Measurements from ENCODE around the gene APBB2.
"Not testable (repeated sequence)": the region's sequence is repeated elsewhere in the genome, so short reads cannot be mapped to it uniquely, and the experiment has no call there.

Gene APBB2

GRCh38 chr4:40838742-40839141, 375.6 kb downstream of the APBB2 start:
- peaks cover 22% of the 10 kb centered on the region for H3K4me1 Mint-ChIP-seq
- no peaks in the 10 kb centered on the region for H3K27me3 Mint-ChIP-seq
- H3K27ac Mint-ChIP-seq, result no peak overlapping the region

DNA sequence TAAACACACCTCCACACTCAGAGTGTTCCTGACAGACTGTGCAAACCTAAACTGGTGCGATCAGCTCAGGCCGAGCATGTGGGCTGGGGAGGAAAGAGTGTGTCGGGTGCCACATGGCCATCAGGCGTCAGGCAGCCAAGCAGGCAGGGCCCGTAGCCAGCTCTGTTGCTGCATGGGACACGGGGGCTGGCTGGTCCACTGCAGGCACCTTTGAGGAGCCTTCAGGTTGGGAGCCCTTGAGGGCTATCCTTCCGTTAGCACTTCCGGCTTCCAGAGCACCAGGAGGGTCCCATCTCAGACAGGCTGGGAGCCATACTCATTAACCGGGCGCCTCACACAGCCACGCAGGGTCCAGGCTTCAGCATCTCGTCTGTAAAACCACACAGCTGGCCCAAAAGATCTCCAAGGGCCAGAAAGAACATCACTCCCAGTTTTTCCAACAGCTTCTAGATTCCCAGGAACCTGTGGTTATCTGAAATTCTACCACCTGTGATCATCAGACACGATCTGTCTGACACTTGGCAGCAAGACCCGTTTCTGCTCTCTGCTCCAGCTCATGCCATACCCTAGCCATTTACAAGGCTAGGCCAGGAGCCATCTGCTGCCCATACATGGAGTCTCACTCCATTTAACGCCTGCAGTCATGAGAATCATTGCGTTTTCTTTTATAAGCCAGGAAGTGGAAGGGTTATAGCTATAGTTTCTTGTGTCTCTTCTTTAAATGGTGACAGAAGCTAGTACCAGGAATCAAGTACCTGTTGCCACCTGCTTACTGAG, 377.1 kb downstream of the APBB2 start:
- DNase-seq (no peak), ATAC-seq (no peak)
- Mint-ChIP-seq H3K9me3 (no peaks in the 10 kb centered on the region), H3K27me3 (no peaks in the 10 kb centered on the region), H3K36me3 (ENCODE audit: low read depth) (no peaks in the 10 kb centered on the region), H3K4me1 (peaks cover 19% of the 10 kb centered on the region), H3K4me3 (no peak overlapping the region), H3K27ac (no peak overlapping the region)

More at GRCh38 chr4:40838742-40839141, 375.6 kb downstream of the APBB2 start:
- H3K36me3 Mint-ChIP-seq (ENCODE audit: low read depth), result no peaks in the 10 kb centered on the region
- no peak overlapping the region for H3K4me3 Mint-ChIP-seq
- no peaks in the 10 kb centered on the region for H3K9me3 Mint-ChIP-seq
- DNase-seq (no peak), ATAC-seq (no peak)

DNA sequence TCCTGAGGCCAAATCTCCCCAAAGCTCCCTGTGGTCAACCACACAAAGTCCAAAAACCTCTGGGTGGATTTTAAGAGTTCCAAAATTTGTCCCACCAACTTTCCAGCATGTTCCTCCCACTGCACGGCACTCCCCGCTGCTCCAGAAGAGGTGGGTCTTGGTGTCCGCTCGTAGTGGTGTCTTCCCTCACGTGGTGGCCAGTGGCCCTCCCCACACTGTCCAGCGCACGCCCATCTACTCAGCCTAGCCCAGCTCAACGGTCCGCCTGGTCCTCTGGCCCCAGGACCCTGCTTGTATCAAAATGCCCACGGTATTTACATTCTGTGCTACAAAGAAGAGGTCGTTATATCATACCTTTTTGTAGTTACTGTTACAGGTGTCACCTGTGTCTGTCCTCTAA, 381.1 kb downstream of the APBB2 start:
- peaks cover 6% of the 10 kb centered on the region for H3K4me1 Mint-ChIP-seq
- H3K36me3 Mint-ChIP-seq (ENCODE audit: low read depth), result peaks cover under 1% of the 10 kb centered on the region
- DNase-seq (no peak), ATAC-seq (no peak)
- H3K27me3 Mint-ChIP-seq, result no peaks in the 10 kb centered on the region
- no peak overlapping the region for H3K4me3 Mint-ChIP-seq
- peaks cover 3% of the 10 kb centered on the region for H3K9me3 Mint-ChIP-seq
- H3K27ac Mint-ChIP-seq, result no peak overlapping the region

- Mint-ChIP-seq H3K27ac (no peak overlapping the region), H3K9me3 (peaks cover 11% of the 10 kb centered on the region), H3K36me3 (ENCODE audit: low read depth) (peaks cover 4% of the 10 kb centered on the region), H3K4me3 (no peak overlapping the region), H3K27me3 (no peaks in the 10 kb centered on the region), H3K4me1 (peaks cover 10% of the 10 kb centered on the region)
- no peak for DNase-seq
- ATAC-seq, result no peak
Measured at GRCh38 chr4:40832175-40832574, 382.2 kb downstream of the APBB2 start.

DNA sequence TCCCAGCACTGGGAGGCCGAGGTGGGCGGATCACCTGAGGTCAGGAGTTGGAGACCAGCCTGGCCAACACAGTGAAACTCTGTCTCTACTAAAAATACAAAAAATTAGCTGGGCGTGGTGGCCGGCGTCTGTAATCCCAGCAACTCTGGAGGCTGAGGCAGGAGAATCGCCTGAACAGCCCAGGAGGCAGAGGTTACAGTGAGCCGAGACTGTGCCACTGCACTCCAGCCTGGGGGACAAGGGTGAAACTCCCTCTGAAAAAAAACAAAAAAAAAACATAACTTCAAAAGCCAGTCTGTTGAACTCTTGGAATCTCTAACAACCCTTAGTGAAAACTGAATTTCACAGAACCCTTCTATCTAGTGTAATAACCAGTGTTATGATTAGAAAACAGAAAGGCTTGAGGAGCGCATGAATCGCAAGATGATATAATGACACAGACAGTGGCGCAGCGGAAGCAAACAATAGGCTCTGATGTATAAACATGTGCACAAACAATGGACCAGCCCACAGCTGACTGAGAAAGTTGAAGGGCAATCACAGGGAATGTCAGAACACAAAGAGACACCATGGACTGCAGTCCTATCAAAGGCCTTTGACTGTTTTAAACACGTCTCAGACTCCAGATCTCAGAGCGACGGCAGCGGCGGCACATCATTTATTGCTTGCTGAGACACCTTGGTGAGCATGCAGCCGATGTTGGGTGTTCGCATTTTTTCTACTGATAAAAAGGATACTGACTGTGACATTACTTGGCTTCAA, 383.0 kb downstream of the APBB2 start:
- Mint-ChIP-seq H3K9me3 (peaks cover 11% of the 10 kb centered on the region), H3K27ac (no peak overlapping the region), H3K36me3 (ENCODE audit: low read depth) (peaks cover 4% of the 10 kb centered on the region), H3K27me3 (no peaks in the 10 kb centered on the region), H3K4me1 (peaks cover 7% of the 10 kb centered on the region), H3K4me3 (no peak overlapping the region)
- DNase-seq, result no peak
- no peak for ATAC-seq

- H3K27me3 Mint-ChIP-seq, result no peaks in the 10 kb centered on the region
- H3K4me3 Mint-ChIP-seq, result no peak overlapping the region
- peaks cover 4% of the 10 kb centered on the region for H3K36me3 Mint-ChIP-seq (ENCODE audit: low read depth)
- H3K27ac Mint-ChIP-seq, result no peak overlapping the region
- H3K9me3 Mint-ChIP-seq, result peaks cover 11% of the 10 kb centered on the region
- DNase-seq, result no peak
- no peak for ATAC-seq
- H3K4me1 Mint-ChIP-seq, result peaks cover 9% of the 10 kb centered on the region
Measured at GRCh38 chr4:40829586-40829985, 384.8 kb downstream of the APBB2 start.

GRCh38 chr4:40828661-40829060, 385.7 kb downstream of the APBB2 start:
- H3K36me3 Mint-ChIP-seq (ENCODE audit: low read depth), result peaks cover 4% of the 10 kb centered on the region
- no peak overlapping the region for H3K4me3 Mint-ChIP-seq
- DNase-seq (no peak), ATAC-seq (no peak)
- H3K27me3 Mint-ChIP-seq, result no peaks in the 10 kb centered on the region
- H3K27ac Mint-ChIP-seq, result no peak overlapping the region
- H3K4me1 Mint-ChIP-seq, result peaks cover 9% of the 10 kb centered on the region
- H3K9me3 Mint-ChIP-seq, result peaks cover 11% of the 10 kb centered on the region

DNA sequence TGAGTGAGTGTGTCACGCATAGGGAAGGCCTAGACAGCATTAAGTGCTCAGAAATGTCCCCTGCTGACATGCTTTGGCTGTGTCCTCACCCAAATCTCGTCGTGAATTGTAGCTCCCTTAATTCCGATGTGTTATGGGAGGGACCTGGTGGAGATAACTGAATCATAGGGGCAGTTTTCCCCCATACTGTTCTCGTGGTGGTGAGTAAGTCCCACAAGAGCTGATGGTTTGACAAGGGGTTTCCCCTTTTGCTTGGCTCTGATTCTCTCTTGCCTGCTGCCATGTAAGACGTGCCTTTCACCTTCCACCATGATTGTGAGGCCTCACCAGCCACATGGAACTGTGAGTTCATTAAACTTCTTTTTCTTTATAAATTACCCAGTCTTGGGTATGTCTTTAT, 386.6 kb downstream of the APBB2 start:
- ATAC-seq, result peak; percentile 75
- H3K27ac Mint-ChIP-seq, result no peak overlapping the region
- peaks cover 9% of the 10 kb centered on the region for H3K4me1 Mint-ChIP-seq

DNA sequence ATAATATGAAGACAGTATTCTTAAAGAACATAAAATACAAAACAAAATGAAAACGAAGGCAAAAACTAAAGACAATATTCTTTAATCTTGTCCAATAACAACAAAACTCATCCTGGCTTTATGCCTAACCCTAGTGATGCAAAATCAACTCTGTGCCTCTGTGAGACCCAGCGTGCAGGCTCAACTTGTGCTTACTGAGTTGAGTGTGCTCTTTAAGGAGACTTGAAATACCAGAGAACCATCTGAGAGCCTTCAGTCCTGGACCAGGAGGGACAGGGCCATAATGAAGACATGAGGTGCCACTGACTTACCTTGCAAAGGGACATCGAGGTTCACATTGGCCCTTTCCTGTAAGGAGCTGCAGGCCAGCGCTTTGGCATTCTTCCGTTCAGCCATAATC, 387.5 kb downstream of the APBB2 start:
- ATAC-seq (no peak), DNase-seq (no peak)
- no peak overlapping the region for H3K27ac Mint-ChIP-seq

More for the DNA sequence above, 386.6 kb downstream of the APBB2 start:
- Mint-ChIP-seq H3K4me3 (no peak overlapping the region), H3K36me3 (ENCODE audit: low read depth) (peaks cover 4% of the 10 kb centered on the region), H3K9me3 (peaks cover 11% of the 10 kb centered on the region), H3K27me3 (no peaks in the 10 kb centered on the region)
- DNase-seq, result no peak

GRCh38 chr4:40825014-40825838, 389.1 kb downstream of the APBB2 start:
- Mint-ChIP-seq H3K27me3 (no peaks in the 10 kb centered on the region), H3K9me3 (peaks cover 11% of the 10 kb centered on the region), H3K4me3 (no peak overlapping the region), H3K36me3 (ENCODE audit: low read depth) (peaks cover 4% of the 10 kb centered on the region), H3K4me1 (peaks cover 9% of the 10 kb centered on the region), H3K27ac (no peak overlapping the region)
- no peak for DNase-seq
- no peak for ATAC-seq

More for the DNA sequence above, 387.5 kb downstream of the APBB2 start:
- peaks cover 4% of the 10 kb centered on the region for H3K36me3 Mint-ChIP-seq (ENCODE audit: low read depth)
- no peak overlapping the region for H3K4me3 Mint-ChIP-seq
- H3K4me1 Mint-ChIP-seq, result peaks cover 9% of the 10 kb centered on the region
- no peaks in the 10 kb centered on the region for H3K27me3 Mint-ChIP-seq
- peaks cover 11% of the 10 kb centered on the region for H3K9me3 Mint-ChIP-seq

DNA sequence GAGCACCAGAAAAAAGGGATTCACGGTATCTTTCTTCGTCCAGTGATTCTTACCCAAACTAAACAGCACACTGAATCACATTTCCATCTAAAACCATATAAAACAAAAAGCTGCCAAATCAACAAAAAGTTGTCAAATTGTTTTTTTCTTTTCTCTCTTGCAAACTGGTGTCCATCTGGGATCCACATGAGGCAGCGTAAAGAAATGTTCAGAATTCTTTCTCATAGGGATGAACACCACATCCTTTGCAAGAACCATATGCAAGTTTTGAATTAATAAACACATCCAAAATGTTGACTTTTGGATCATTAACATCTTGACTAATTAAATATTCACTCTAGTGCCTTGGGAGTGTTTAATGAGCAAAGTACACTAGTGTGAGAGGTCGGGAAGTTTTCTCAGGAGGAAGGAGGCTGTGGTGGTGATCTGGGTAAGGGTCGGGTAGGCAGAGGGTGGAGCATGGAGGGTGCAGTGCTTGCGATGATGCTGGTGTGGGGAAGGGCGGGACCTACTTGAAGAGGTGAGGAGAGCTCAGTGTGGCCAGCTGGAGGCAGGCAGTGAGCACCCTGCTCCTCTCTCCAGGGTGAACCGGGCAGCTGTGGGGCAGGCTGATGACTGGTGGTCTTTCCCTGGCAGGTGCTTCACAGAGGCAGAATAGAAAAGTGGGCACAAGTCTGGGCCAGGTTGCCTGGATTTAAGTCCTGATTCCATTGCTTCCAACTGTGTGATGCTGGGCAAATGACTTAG, 391.7 kb downstream of the APBB2 start:
- Mint-ChIP-seq H3K36me3 (ENCODE audit: low read depth) (no peaks in the 10 kb centered on the region), H3K27me3 (no peaks in the 10 kb centered on the region), H3K9me3 (peaks cover 1% of the 10 kb centered on the region), H3K4me1 (peaks cover 4% of the 10 kb centered on the region), H3K27ac (no peak overlapping the region), H3K4me3 (no peak overlapping the region)
- DNase-seq, result no peak
- ATAC-seq, result no peak

- no peaks in the 10 kb centered on the region for H3K27me3 Mint-ChIP-seq
- no peak overlapping the region for H3K27ac Mint-ChIP-seq
- H3K36me3 Mint-ChIP-seq (ENCODE audit: low read depth), result no peaks in the 10 kb centered on the region
- ATAC-seq (no peak), DNase-seq (no peak)
- no peaks in the 10 kb centered on the region for H3K9me3 Mint-ChIP-seq
- no peaks in the 10 kb centered on the region for H3K4me1 Mint-ChIP-seq
- no peak overlapping the region for H3K4me3 Mint-ChIP-seq
Measured at GRCh38 chr4:40820101-40820500, 394.2 kb downstream of the APBB2 start.

GRCh38 chr4:40817157-40817556, 397.2 kb downstream of the APBB2 start:
- not testable (repeated sequence) for H3K27me3 Mint-ChIP-seq

GRCh38 chr4:40812856-40813255, 401.5 kb downstream of the APBB2 start:
- no peak for ATAC-seq
- Mint-ChIP-seq H3K4me3 (no peak overlapping the region), H3K36me3 (ENCODE audit: low read depth) (no peaks in the 10 kb centered on the region), H3K27me3 (no peaks in the 10 kb centered on the region), H3K9me3 (no peaks in the 10 kb centered on the region), H3K27ac (no peak overlapping the region), H3K4me1 (no peaks in the 10 kb centered on the region)
- no peak for DNase-seq

More at GRCh38 chr4:40817157-40817556, 397.2 kb downstream of the APBB2 start:
- not testable (repeated sequence) for H3K4me1 Mint-ChIP-seq; H3K4me3 Mint-ChIP-seq; H3K27ac Mint-ChIP-seq; ATAC-seq; H3K9me3 Mint-ChIP-seq; H3K36me3 Mint-ChIP-seq (ENCODE audit: low read depth); DNase-seq

All from activated naive CD8-positive, alpha-beta T cell treated with anti-CD3 and anti-CD28 coated beads, Interleukin-2, amount 50 U/mL, for 24 hours (primary cell).